SKM-1 treated with dmso at 0.1 percent for 144 hours (cell line): ENCODE data around the gene MFSD2A.
"Not testable (repeated sequence)": the region's sequence is repeated elsewhere in the genome, so short reads cannot be mapped to it uniquely, and the experiment has no call there.

Experiments
- DNase-seq: peaks from one replicate; lab custom pipeline; 2025; ENCODE audit not compliant: unreplicated experiment; lab: John Stamatoyannopoulos, UW

MFSD2A gene

DNA sequence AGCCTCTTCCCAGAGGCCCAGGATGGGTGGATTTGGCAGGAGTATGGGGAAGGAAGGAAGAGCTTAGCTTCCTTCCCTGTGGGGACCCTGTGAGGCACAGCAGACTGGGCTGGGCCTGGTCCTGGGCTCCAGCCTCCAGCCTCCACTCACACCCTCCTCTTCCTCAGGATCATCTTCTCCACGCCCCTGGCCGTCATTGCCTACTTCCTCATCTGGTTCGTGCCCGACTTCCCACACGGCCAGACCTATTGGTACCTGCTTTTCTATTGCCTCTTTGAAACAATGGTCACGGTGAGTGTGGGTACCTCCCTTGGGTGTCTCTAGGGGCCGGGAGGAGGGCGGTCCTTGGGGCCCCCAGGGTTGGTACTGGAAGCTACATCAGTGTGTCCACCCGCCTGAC lies 10.1 kb downstream of the MFSD2A start:
- DNase-seq = no peak

DNA sequence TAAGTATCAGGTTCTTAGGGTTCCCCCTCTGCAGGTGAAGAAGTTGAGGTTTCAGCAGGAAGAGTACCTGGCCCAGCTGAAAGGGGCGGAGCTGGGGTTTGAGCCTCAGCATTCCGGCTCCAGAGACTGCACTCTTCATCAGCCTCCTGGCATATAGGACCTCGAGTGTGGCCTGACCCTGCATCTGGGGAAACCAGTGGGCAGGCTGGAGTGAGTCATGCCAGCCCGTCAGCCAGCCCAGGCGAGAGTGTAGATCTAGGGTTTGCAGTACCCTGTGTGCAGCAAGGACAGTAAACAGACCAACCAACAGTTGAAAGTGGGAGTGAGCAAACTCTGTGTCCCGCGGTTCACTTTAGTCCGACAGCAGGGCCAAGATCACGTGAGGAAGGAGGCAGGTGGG lies 14.1 kb downstream of the MFSD2A start:
- no peak for DNase-seq

GRCh38 chr1:39969531-39970270 lies 14.8 kb downstream of the MFSD2A start:
- peak; percentile 22 for DNase-seq

- no peak for DNase-seq
Observed at GRCh38 chr1:39970274-39970673, 15.3 kb downstream of the MFSD2A start.

- no peak for DNase-seq
Observed at GRCh38 chr1:39971138-39971537, 16.2 kb downstream of the MFSD2A start.

DNA sequence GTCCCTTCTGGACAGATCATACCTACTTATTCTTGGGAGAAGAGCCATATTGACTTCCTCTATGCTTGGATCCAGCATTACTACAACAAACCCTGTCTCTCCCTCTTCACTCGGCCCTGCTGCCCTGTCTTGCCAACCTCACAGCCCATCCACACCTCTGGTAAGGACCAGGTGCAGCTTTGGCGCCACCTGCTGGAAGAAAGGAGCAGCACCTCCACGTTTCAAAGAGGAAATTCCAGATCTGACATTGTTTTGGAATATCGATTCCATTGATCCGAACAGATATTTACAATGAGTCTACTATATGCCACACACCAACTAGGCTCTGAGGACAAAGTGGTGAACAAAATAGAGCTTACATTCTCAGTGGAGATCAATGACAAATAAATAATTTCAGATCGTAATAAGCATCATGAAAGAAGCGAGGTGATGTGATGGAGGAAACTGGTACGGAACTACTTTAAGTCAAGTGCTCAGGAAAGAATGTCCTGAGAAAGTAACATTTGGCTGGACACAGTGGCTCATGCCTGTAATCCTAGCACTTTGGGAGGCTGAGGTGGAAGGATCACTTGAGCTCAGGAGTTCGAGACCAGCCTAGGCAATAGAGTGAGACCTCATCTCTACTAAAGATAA lies 18.7 kb downstream of the MFSD2A start:
- DNase-seq = peak; percentile 65

- no peak for DNase-seq
Observed at GRCh38 chr1:39976732-39977131, 21.8 kb downstream of the MFSD2A start.

GRCh38 chr1:39977202-39977601 lies 22.3 kb downstream of the MFSD2A start:
- DNase-seq = no peak

GRCh38 chr1:39979654-39980053 lies 24.7 kb downstream of the MFSD2A start:
- no peak for DNase-seq

GRCh38 chr1:39980555-39981313 lies 25.8 kb downstream of the MFSD2A start:
- peak; percentile 19 for DNase-seq

DNA sequence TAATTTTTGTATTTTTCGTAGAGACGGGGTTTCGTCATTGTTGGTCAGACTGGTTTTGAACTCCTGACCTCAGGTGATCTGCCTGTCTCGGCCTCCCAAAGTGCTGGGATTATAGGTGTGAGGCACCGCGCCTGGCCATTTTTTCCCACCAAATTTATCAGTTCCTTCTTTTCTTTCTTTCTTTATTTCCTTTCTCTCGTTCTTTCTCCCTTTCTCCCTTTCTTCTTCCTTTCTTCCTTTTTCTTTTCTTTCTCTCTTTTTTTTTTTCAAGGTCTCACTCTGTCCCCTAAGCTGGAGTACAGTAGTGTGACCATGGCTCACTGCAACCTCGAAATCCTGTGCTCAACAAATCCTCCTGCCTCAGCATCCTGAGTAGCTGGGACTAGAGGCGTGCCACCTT lies 26.4 kb downstream of the MFSD2A start:
- no peak for DNase-seq

DNA sequence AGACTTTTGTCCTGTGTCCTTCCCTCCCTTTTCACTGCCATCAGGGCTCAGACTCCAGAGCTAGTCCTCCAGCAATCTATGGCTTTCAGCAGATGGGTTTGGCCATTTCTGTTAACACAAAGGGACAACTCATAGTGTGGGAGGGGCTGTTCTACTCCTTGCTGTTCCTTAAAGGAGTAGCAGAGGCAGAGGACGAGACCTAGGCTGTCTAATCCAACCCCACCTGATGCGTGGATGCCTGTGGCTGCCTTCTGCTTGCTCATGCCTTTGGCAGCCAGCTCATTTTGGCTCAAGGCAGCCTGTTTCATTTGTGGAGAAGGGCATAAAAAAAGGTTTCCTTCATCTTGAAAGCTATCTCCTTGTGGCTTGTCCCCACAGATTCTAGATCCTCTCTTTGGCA lies 27.0 kb downstream of the MFSD2A start:
- no peak for DNase-seq

- DNase-seq = not testable (repeated sequence)
Observed at GRCh38 chr1:39984480-39984879, 29.5 kb downstream of the MFSD2A start.

DNA sequence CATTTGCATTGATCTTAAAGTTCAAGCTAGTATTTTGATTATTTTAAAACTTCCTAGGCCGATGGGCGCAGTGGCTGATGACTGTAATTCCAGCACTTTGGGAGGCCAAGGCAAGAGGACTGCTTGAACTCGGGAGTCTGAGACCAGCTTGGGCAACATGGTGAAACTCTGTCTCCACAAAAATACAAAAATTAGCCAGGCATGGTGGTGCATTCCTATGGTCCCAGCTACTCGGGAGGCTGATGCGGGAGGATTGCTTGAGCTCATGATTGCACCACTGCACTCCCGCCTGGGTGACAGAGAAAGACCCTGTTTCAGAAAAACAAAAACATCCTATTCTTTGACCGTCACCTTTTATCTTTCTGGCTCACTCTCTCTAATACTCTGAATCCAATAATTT lies 30.0 kb downstream of the MFSD2A start:
- DNase-seq = no peak

GRCh38 chr1:39987869-39988268 lies 32.9 kb downstream of the MFSD2A start:
- no peak for DNase-seq

GRCh38 chr1:39988618-39989343 lies 33.8 kb downstream of the MFSD2A start:
- no peak for DNase-seq

GRCh38 chr1:39990428-39990827 lies 35.5 kb downstream of the MFSD2A start:
- DNase-seq = no peak

DNA sequence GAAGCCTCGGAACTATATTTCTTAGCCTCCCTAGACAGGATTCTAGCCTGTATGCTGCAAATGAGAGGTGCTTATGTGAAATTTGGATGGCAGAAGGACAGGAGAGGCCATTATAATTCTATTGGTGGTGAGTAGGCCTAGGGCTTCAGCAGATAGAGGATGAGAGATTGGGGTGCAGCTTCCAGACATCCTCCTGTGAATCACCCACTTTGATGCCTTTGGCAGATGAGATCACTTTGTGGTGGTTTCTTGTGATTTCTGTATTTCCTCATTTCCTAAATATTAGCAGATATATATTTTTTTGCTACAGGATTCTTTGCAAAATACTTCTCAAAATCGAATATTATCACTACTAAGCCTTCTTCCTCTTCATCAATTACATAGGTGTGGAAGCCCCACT lies 37.3 kb downstream of the MFSD2A start:
- DNase-seq = no peak

DNA sequence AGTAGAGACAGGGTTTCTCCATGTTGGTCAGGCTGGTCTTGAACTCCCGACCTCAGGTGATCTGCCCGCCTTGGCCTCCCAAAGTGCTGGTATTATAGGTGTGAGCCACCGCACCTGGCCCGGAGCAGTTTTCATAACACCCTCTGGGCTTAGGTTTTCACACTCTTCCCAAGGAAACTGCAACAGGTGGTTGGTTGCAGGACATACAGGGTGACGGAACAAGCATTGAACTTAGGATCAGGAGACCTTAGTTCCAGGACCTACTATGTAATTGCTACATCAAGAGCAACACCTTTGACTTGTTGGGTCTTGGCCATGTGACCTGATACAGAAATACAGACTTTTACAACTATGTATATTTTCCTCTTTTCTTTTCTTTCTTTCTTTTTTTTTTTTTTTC lies 37.9 kb downstream of the MFSD2A start:
- DNase-seq = no peak

DNA sequence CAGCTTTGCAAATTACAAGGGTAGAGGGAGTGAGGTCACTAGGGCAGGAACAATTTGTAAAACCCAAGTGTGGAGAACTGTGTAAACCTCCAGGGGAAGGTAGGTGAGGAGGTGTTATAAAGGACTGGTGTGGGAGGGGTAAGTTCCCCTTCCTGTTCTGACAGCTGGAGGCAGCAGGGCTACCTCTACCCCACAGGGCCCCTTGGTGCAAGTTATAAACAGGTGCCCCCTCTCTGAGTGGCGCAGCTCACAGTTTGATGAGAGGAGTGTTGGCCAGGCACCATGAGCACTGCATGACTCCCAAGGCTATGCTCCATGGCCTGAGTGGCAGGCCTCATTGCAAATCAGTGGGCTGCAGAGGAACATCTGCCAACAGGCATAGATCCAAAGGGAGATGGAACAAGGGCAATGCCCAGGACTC lies 41.0 kb downstream of the MFSD2A start:
- peak; percentile 37 for DNase-seq

GRCh38 chr1:39996396-39997004 lies 41.6 kb downstream of the MFSD2A start:
- no peak for DNase-seq
